B cell (primary cell): Measurements from ENCODE around the gene PLCG1. TPM values are rescaled to one million over a fixed set of nuclear protein-coding genes. Genes with fewer than 3 reads are reported as not detected.

Experiments
- ATAC-seq: fragments of 200-7000 bp; cut with Tn5 transposase; one replicate; pipeline ENCODE4 v1.10.0; 2021; ENCODE audit warnings: low read depth, mild to moderate bottlenecking, moderate number of reproducible peaks, moderate library complexity
- CTCF ChIA-PET: fragments of 350-600 bp; sonication (Branson Sonifier 250); formaldehyde crosslinking; loops from one replicate; lab custom pipeline; 2021; ENCODE audit warnings: antibody characterized with exemption, inconsistent platforms; lab: Charles Lee
- POLR2A ChIA-PET: fragments of 350-600 bp; sonication (Branson Sonifier 250); formaldehyde crosslinking; loops from one replicate; lab custom pipeline; 2021; ENCODE audit warnings: antibody characterized with exemption; lab: Charles Lee
- DNase-seq: peaks from one replicate; pipeline ENCODE4 v3.0.0; 2013
- H2AFZ ChIP-seq: 2 replicates; pipeline ENCODE4 v1.6.1; 2012; ENCODE audit warnings: mild to moderate bottlenecking, low read depth, low read length; ENCODE audit not compliant: insufficient read depth, poor library complexity, severe bottlenecking
- H3K27ac ChIP-seq, 2 donors: 1 replicate in 1 of 2; 2 replicates in 1 of 2; pipeline ENCODE4 v1.5.1; 2012 to 2013; ENCODE audit warnings: low read length in 2 of 2, mild to moderate bottlenecking in 2 of 2, moderate library complexity in 1 of 2
- H3K27me3 ChIP-seq, 4 experiments: fragments of 200-600 bp in 1 of 4; sonication (generic) in 1 of 4; replicated peaks in 1 of 4; 1 replicate in 2 of 4; 2 replicates in 2 of 4; pipeline versions ENCODE4 v1.6.1 to v1.7.0; 2013 to 2016; ENCODE audit warnings: low read length in 3 of 4, mild to moderate bottlenecking in 2 of 4, mixed read lengths in 1 of 4, moderate library complexity in 1 of 4; ENCODE audit not compliant: insufficient read depth in 4 of 4, control insufficient read depth in 3 of 4; ENCODE audit errors: control extremely low read depth in 1 of 4
- H3K36me3 ChIP-seq, 2 experiments: replicated peaks in 1 of 2; 1 replicate in 1 of 2; 2 replicates in 1 of 2; pipeline versions ENCODE4 v1.6.1 to v1.7.1; 2013; ENCODE audit warnings: low read length in 1 of 2; ENCODE audit not compliant: insufficient read depth in 2 of 2, control insufficient read depth in 1 of 2; ENCODE audit errors: control extremely low read depth in 1 of 2, extremely low read depth in 1 of 2
- H3K4me1 ChIP-seq, 2 donors: fragments of 200-600 bp in 1 of 2; sonication (generic) in 1 of 2; 1 replicate in 1 of 2; 2 replicates in 1 of 2; pipeline versions ENCODE4 v1.5.1 to v1.6.1; 2013 to 2017; ENCODE audit warnings: low read length in 2 of 2; ENCODE audit not compliant: control insufficient read depth in 2 of 2, insufficient read depth in 2 of 2
- H3K4me2 ChIP-seq: replicated peaks from 2 replicates; pipeline ENCODE3; 2012; ENCODE audit warnings: mild to moderate bottlenecking, low read depth, low read length; ENCODE audit not compliant: poor library complexity, severe bottlenecking
- H3K4me3 ChIP-seq, 5 experiments: fragments of 200-600 bp in 1 of 5; sonication (generic) in 1 of 5; 1 replicate in 3 of 5; 2 replicates in 2 of 5; pipeline versions ENCODE4 v1.5.1 to v1.7.0; 2011 to 2016; ENCODE audit warnings: low read length in 4 of 5, mild to moderate bottlenecking in 4 of 5, low read depth in 2 of 5, control low read depth in 1 of 5, moderate library complexity in 1 of 5; ENCODE audit not compliant: insufficient read depth in 1 of 5; ENCODE audit errors: control extremely low read depth in 1 of 5, extremely low read depth in 1 of 5
- H3K79me2 ChIP-seq: fragments of 200-600 bp; sonication (generic); one replicate; pipeline ENCODE4 v1.6.0; 2016; ENCODE audit warnings: low read length; ENCODE audit not compliant: control insufficient read depth, insufficient read depth
- H3K9ac ChIP-seq: fragments of 200-600 bp; sonication (generic); 2 replicates; pipeline ENCODE4 v1.6.1; 2017; ENCODE audit warnings: mild to moderate bottlenecking, low read length, moderate library complexity
- H3K9me3 ChIP-seq, 3 donors: one replicate each; pipeline versions ENCODE4 v1.6.1 to v1.7.1; 2013; ENCODE audit warnings: low read length in 2 of 3; ENCODE audit not compliant: control insufficient read depth in 2 of 3, insufficient read depth in 1 of 3; ENCODE audit errors: control extremely low read depth in 1 of 3
- H4K20me1 ChIP-seq: 2 replicates; pipeline ENCODE4 v1.6.0; 2012; ENCODE audit warnings: mild to moderate bottlenecking, low read length; ENCODE audit not compliant: insufficient read depth, control insufficient read depth, poor library complexity, severe bottlenecking
- H3K27ac Mint-ChIP-seq: one replicate; pipeline ENCODE4 v1.8.0; 2021; ENCODE audit warnings: mixed read lengths
- H3K27me3 Mint-ChIP-seq: one replicate; pipeline ENCODE4 v1.8.0; 2021; ENCODE audit warnings: mixed read lengths
- H3K4me1 Mint-ChIP-seq: one replicate; pipeline ENCODE4 v1.8.0; 2021; ENCODE audit warnings: mixed read lengths
- H3K4me3 Mint-ChIP-seq: one replicate; pipeline ENCODE4 v1.8.0; 2021; ENCODE audit warnings: mixed read lengths
- H3K9me3 Mint-ChIP-seq: one replicate; pipeline ENCODE4 v1.8.0; 2022; ENCODE audit warnings: mixed read lengths; ENCODE audit not compliant: insufficient read depth
- CTCF ChIP-seq: fragments of 200-600 bp; IDR thresholded peaks from one replicate; pipeline ENCODE4 v1.8.0; 2022; ENCODE audit warnings: antibody characterized with exemption, mild to moderate bottlenecking
- EZH2 ChIP-seq: IDR thresholded peaks from 2 replicates; pipeline ENCODE4 v1.6.1; 2012; ENCODE audit warnings: borderline replicate concordance, low read depth, mild to moderate bottlenecking, moderate library complexity, low read length; ENCODE audit not compliant: insufficient read depth, poor library complexity, severe bottlenecking
- WGBS: methylation state at CpG from one replicate; pipeline ENCODE4 v1.1.5; 2013; ENCODE audit warnings: missing lambda C conversion rate; ENCODE audit not compliant: insufficient coverage; 5-methylcytosine and 5-hydroxymethylcytosine counted together
- intact Hi-C: fragments of 100-400 bp; cut with micrococcal nuclease; formaldehyde crosslinking; loops from one replicate; pipeline ENCODE4 v1.10.0; 2022
- polyA plus RNA-seq: library from polyadenylated mRNA; depleted of rRNA; stranded (reverse); fragments of >200 nt; gene quantifications from 2 replicates; pipeline ENCODE4 v1.2.3, GENCODE V29; 2012
- total RNA-seq, 2 donors: library from RNA; stranded (reverse); fragments of 120-200 nt in 1 of 2; gene quantifications; 1 replicate in 1 of 2; 2 replicates in 1 of 2; pipeline versions ENCODE4 v1.2.3 to v1.2.4, GENCODE V29; 2013 to 2022

PLCG1 gene
- total and polyA plus RNA-seq, 2 donors (not counting 1 experiment from before 2014, with no cell fraction given), result 98.7 to 101 TPM

DNA sequence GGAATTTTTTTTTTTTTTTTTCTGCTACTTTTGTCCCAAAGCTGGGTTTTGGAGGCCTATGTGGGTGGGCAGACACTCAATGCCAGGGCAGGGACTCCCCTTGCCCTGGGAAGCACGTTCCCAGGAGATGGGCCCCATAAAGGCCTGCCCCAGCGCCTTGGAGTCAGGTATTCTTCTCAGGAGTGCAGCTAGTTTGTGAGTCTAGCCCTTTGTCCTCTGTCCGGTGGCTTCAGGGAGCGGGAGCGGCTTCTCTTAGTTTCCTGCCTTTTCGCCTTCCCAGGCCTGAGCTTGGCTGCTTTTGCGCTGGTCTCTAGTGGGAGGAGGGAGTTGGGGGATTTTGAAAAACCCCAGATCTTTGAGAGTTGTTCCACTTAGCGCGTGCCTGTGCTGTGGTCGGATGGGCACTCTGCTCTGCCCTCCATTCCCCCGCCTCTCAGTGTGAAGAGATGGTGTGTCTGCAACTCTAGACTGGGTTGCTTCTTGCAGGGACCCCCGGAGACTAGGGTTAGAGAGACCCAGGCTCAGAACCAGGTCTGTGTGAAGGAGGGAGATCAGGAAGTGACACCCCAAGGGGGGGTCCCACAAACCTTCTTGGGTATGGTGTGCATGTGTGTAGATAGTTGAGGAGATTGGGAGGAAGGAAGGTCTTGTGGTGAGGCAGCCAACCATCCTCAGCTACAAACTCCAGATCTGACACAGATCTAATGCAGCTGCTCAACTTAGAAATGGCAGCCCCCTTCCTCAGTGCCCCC, 1.3 kb downstream of the PLCG1 start:
- H3K79me2 ChIP-seq, result peaks cover 51% of the 10 kb centered on the region
- intact Hi-C loops, result loop anchor here (5.0 kb wide), 2 partner anchors 109 to 554 kb away; no protein-coding TSS in a partner anchor
- H3K9me3 ChIP-seq, result no peaks in the 10 kb centered on the region
- peak overlapping the region; percentile 72 for H3K9ac ChIP-seq
- TF ChIP-seq EZH2 (no peak), CTCF (no peak)
- no peaks in the 10 kb centered on the region for H3K27me3 Mint-ChIP-seq
- ATAC-seq (no peak), DNase-seq (peak; percentile 45)
- POLR2A ChIA-PET, result interaction anchor here (0.6 to 1.2 kb wide), 3 partner anchors 11 to 27 kb away, joined by 3 to 4 read pairs (median 4); no protein-coding TSS in a partner anchor
- peak overlapping the region; percentile 91 for H2AFZ ChIP-seq
- WGBS, result 42% methylated on average over 10 of the region's 12 CpGs
- CTCF ChIA-PET, result interaction anchor here (1.1 to 10.0 kb wide), 4 partner anchors 16 to 206 kb away, joined by 3 to 122 read pairs (median 6); no protein-coding TSS in a partner anchor
- no peaks in the 10 kb centered on the region for H3K36me3 ChIP-seq
- peaks cover 17% of the 10 kb centered on the region for H4K20me1 ChIP-seq
- H3K27ac Mint-ChIP-seq, result peak overlapping the region; percentile 77
- H3K4me1 ChIP-seq, result peaks cover 57 to 78% of the 10 kb centered on the region in 2 donors
- H3K4me3 ChIP-seq, result peak overlapping the region in 4 of 5 experiments; percentile 47 to 83 (median 76)
- H3K4me3 Mint-ChIP-seq, result peak overlapping the region; percentile 83
- peaks cover 81% of the 10 kb centered on the region for H3K4me1 Mint-ChIP-seq
- H3K27me3 ChIP-seq, result no peaks in the 10 kb centered on the region
- peak overlapping the region; percentile 45 to 73 for H3K27ac ChIP-seq
- H3K9me3 Mint-ChIP-seq, result no peaks in the 10 kb centered on the region
- peak overlapping the region; percentile 92 for H3K4me2 ChIP-seq
